Vagina (tissue), 2 donors: ENCODE data around the gene S1PR2.

Experiments used
- CTCF ChIP-seq, 3 experiments: fragments of 450-650 bp in 2 of 3; fragments of 200-600 bp in 1 of 3; sonication (generic) in 1 of 3; IDR thresholded peaks; one replicate each; pipeline ENCODE4 v1.5.1; 2017 to 2019; ENCODE audit warnings: antibody characterized with exemption in 3 of 3, mild to moderate bottlenecking in 2 of 3, moderate library complexity in 2 of 3
- POLR2AphosphoS5 ChIP-seq, 2 donors: sonication (generic); formaldehyde crosslinking; IDR thresholded peaks; one replicate each; pipeline ENCODE4 v1.9.0; 2017; ENCODE audit warnings: antibody characterized with exemption in 2 of 2, mild to moderate bottlenecking in 2 of 2, low read depth in 1 of 2; ENCODE audit not compliant: insufficient read depth in 1 of 2

GRCh38 chr19:10206226-10206885 is 24.8 kb downstream of the S1PR2 start:
- no peak for TF ChIP-seq CTCF (IDR thresholded peaks at IDR 0.05)
- no peak for TF ChIP-seq POLR2AphosphoS5 (IDR thresholded peaks at IDR 0.05; ENCODE audit: insufficient read depth in 1 of 2, low read depth in 1 of 2)
